Hepatocyte (in vitro differentiated cells): ENCODE measurements around the gene TMC2. TPM values are rescaled to one million over a fixed set of nuclear protein-coding genes. Genes with fewer than 3 reads are reported as not detected.
A peak's percentile ranks its signal among the peaks of the same experiment; 100 is the strongest.

ENCODE experiments used
- DNase-seq: peaks from one replicate; pipeline ENCODE4 v3.0.0-alpha.2; 2016; ENCODE audit warnings: low spot score
- H2AFZ ChIP-seq: fragments of 200-600 bp; sonication (generic); 2 replicates; pipeline ENCODE4 v1.6.0; 2016; ENCODE audit warnings: antibody characterized with exemption, mild to moderate bottlenecking
- H3K27ac ChIP-seq: fragments of 200-600 bp; sonication (generic); 2 replicates; pipeline ENCODE4 v1.5.1; 2016; ENCODE audit warnings: mild to moderate bottlenecking
- H3K27me3 ChIP-seq: fragments of 200-600 bp; sonication (generic); 2 replicates; pipeline ENCODE4 v1.6.1; 2016
- H3K36me3 ChIP-seq: fragments of 200-600 bp; sonication (generic); replicated peaks from 2 replicates; pipeline ENCODE4 v1.5.1; 2016; ENCODE audit warnings: low read depth; ENCODE audit not compliant: insufficient read depth
- H3K4me1 ChIP-seq: fragments of 200-600 bp; sonication (generic); 2 replicates; pipeline ENCODE4 v1.5.1; 2016; ENCODE audit warnings: mild to moderate bottlenecking, moderate library complexity; ENCODE audit not compliant: insufficient read depth
- H3K4me2 ChIP-seq: fragments of 200-600 bp; sonication (generic); 2 replicates; pipeline ENCODE4 v1.6.0; 2016
- H3K4me3 ChIP-seq: fragments of 200-600 bp; sonication (generic); 2 replicates; pipeline ENCODE4 v1.5.1; 2016; ENCODE audit warnings: mild to moderate bottlenecking
- H3K79me2 ChIP-seq: fragments of 200-600 bp; sonication (generic); 2 replicates; pipeline ENCODE4 v1.6.0; 2017; ENCODE audit warnings: mild to moderate bottlenecking
- H3K9me2 ChIP-seq: fragments of 200-600 bp; sonication (generic); replicated peaks from 2 replicates; pipeline ENCODE4 v1.6.0; 2017; ENCODE audit warnings: mild to moderate bottlenecking; ENCODE audit not compliant: insufficient read depth
- H3K9me3 ChIP-seq: fragments of 200-600 bp; sonication (generic); 2 replicates; pipeline ENCODE4 v1.5.1; 2016; ENCODE audit warnings: low read depth, mild to moderate bottlenecking
- H4K20me1 ChIP-seq: fragments of 200-600 bp; sonication (generic); 2 replicates; pipeline ENCODE4 v1.6.0; 2016; ENCODE audit warnings: mild to moderate bottlenecking; ENCODE audit not compliant: insufficient read depth, poor library complexity, severe bottlenecking
- EZH2 ChIP-seq: fragments of 200-600 bp; sonication (generic); IDR thresholded peaks from 2 replicates; pipeline ENCODE4 v1.6.1; 2016; ENCODE audit warnings: antibody characterized with exemption, mild to moderate bottlenecking, borderline replicate concordance
- EZH2phosphoT487 ChIP-seq: fragments of 200-600 bp; sonication (generic); IDR thresholded peaks from one replicate; pipeline ENCODE4 v1.6.1; 2018; ENCODE audit warnings: antibody characterized with exemption, mild to moderate bottlenecking, low read depth, moderate library complexity; ENCODE audit not compliant: unreplicated experiment, severe bottlenecking
- WGBS: methylation state at CpG from one replicate; pipeline ENCODE4 v1.1.6; 2016; ENCODE audit warnings: low lambda C conversion rate; ENCODE audit errors: missing lambda C conversion rate; 5-methylcytosine and 5-hydroxymethylcytosine counted together
- polyA plus RNA-seq: library from polyadenylated mRNA; unstranded; fragments of >200 nt; fragmentation: Nextera tagmentation; extraction: Ambion mirVana; gene quantifications from 2 replicates; pipeline ENCODE4 v1.2.1, GENCODE V29; 2016
- total RNA-seq: library from RNA; depleted of rRNA; stranded (reverse); fragments of >200 nt; gene quantifications from 2 replicates; pipeline ENCODE4 v1.2.3, GENCODE V29; 2014
- TF ChIP-seq, protein P1 (sequence below): fragments of 200-600 bp; sonication (generic); IDR thresholded peaks from 2 replicates; pipeline ENCODE4 v1.5.1; 2016; ENCODE audit warnings: antibody characterized with exemption, mild to moderate bottlenecking; ENCODE audit not compliant: poor library complexity

TMC2 gene
- total and polyA plus RNA-seq, 2 experiments from 2014 or later = not detected

- no peaks in the 10 kb centered on the region for H3K4me1 ChIP-seq
- H3K9me2 ChIP-seq = no peaks in the 10 kb centered on the region
- WGBS = 45% methylated on average over 22 of the region's 22 CpGs
- no peaks in the 10 kb centered on the region for H3K36me3 ChIP-seq
- peak overlapping the region; percentile 77 for H3K4me2 ChIP-seq
- no peak overlapping the region for H3K27ac ChIP-seq
- H3K4me3 ChIP-seq = no peak overlapping the region
- TF ChIP-seq EZH2 = no peak
- no peak for TF ChIP-seq EZH2phosphoT487
- TF ChIP-seq, protein P1, sequence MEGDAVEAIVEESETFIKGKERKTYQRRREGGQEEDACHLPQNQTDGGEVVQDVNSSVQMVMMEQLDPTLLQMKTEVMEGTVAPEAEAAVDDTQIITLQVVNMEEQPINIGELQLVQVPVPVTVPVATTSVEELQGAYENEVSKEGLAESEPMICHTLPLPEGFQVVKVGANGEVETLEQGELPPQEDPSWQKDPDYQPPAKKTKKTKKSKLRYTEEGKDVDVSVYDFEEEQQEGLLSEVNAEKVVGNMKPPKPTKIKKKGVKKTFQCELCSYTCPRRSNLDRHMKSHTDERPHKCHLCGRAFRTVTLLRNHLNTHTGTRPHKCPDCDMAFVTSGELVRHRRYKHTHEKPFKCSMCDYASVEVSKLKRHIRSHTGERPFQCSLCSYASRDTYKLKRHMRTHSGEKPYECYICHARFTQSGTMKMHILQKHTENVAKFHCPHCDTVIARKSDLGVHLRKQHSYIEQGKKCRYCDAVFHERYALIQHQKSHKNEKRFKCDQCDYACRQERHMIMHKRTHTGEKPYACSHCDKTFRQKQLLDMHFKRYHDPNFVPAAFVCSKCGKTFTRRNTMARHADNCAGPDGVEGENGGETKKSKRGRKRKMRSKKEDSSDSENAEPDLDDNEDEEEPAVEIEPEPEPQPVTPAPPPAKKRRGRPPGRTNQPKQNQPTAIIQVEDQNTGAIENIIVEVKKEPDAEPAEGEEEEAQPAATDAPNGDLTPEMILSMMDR = no peak
- H4K20me1 ChIP-seq = no peaks in the 10 kb centered on the region
- H3K9me3 ChIP-seq = no peaks in the 10 kb centered on the region
- peaks cover 77% of the 10 kb centered on the region for H3K27me3 ChIP-seq
- DNase-seq = no peak
- H2AFZ ChIP-seq = no peak overlapping the region
- H3K79me2 ChIP-seq = no peaks in the 10 kb centered on the region
These were observed 21.7 kb downstream of the TMC2 start for GRCh38 chr20:2557873-2558580.

GRCh38 chr20:2558581-2559278 lies 22.4 kb downstream of the TMC2 start:
- Histone ChIP-seq H3K4me2 (peak overlapping the region; percentile 77), H3K4me1 (no peaks in the 10 kb centered on the region), H3K79me2 (no peaks in the 10 kb centered on the region), H3K27ac (no peak overlapping the region), H3K36me3 (no peaks in the 10 kb centered on the region), H3K9me3 (no peaks in the 10 kb centered on the region), H4K20me1 (no peaks in the 10 kb centered on the region), H3K9me2 (no peaks in the 10 kb centered on the region), H3K27me3 (peaks cover 76% of the 10 kb centered on the region), H2AFZ (peak overlapping the region; percentile 49), H3K4me3 (no peak overlapping the region)
- peak; percentile 8 for DNase-seq
- TF ChIP-seq EZH2 (peak; percentile 82), EZH2phosphoT487 (peak; percentile 18)
- TF ChIP-seq, protein P1 = no peak
- 9% methylated on average over 37 of the region's 54 CpGs for WGBS

GRCh38 chr20:2559279-2559626 lies 22.9 kb downstream of the TMC2 start:
- TF ChIP-seq EZH2phosphoT487 (no peak), EZH2 (no peak)
- no peaks in the 10 kb centered on the region for H4K20me1 ChIP-seq
- no peak overlapping the region for H3K4me3 ChIP-seq
- no peaks in the 10 kb centered on the region for H3K79me2 ChIP-seq
- H3K27me3 ChIP-seq = peaks cover 76% of the 10 kb centered on the region
- H3K9me2 ChIP-seq = no peaks in the 10 kb centered on the region
- H3K27ac ChIP-seq = no peak overlapping the region
- 60% methylated on average over 3 of the region's 3 CpGs for WGBS
- no peak for DNase-seq
- no peaks in the 10 kb centered on the region for H3K9me3 ChIP-seq
- no peaks in the 10 kb centered on the region for H3K4me1 ChIP-seq
- no peaks in the 10 kb centered on the region for H3K36me3 ChIP-seq
- peak overlapping the region; percentile 77 for H3K4me2 ChIP-seq
- H2AFZ ChIP-seq = no peak overlapping the region

GRCh38 chr20:2559651-2560050 lies 23.3 kb downstream of the TMC2 start:
- Histone ChIP-seq H3K4me1 (no peaks in the 10 kb centered on the region), H4K20me1 (no peaks in the 10 kb centered on the region), H3K4me2 (no peak overlapping the region), H3K9me2 (no peaks in the 10 kb centered on the region), H3K27me3 (peaks cover 73% of the 10 kb centered on the region), H3K79me2 (no peaks in the 10 kb centered on the region), H2AFZ (no peak overlapping the region), H3K36me3 (no peaks in the 10 kb centered on the region), H3K27ac (no peak overlapping the region), H3K9me3 (no peaks in the 10 kb centered on the region), H3K4me3 (no peak overlapping the region)
- DNase-seq = no peak
- TF ChIP-seq, protein P1 = no peak
- no peak for TF ChIP-seq EZH2
- no peak for TF ChIP-seq EZH2phosphoT487
- WGBS = 75% methylated on average over 5 of the region's 5 CpGs
